DND-41 (cell line): Measurements from ENCODE around the gene SDHA.
"Not testable (repeated sequence)": the region's sequence is repeated elsewhere in the genome, so short reads cannot be mapped to it uniquely, and the experiment has no call there.

Source experiments
- ATAC-seq: fragments of 200-7000 bp; cut with Tn5 transposase; 3 replicates; pipeline ENCODE4 v1.9.1; 2021; ENCODE audit warnings: low read depth; ENCODE audit not compliant: insufficient read depth
- DNase-seq: peaks from one replicate; pipeline ENCODE4 v3.0.0-alpha.2; 2020
- H2AFZ ChIP-seq: 2 replicates; pipeline ENCODE4 v1.6.0; 2012; ENCODE audit warnings: low read depth, low read length
- H3K27ac ChIP-seq: 2 replicates; pipeline ENCODE4 v1.5.1; 2012; ENCODE audit warnings: low read length, inconsistent platforms
- H3K27me3 ChIP-seq: fragments of 200-600 bp; sonication (generic); 2 replicates; pipeline ENCODE4 v1.6.0; 2012; ENCODE audit warnings: low read length, mild to moderate bottlenecking, inconsistent platforms; ENCODE audit not compliant: insufficient read depth, poor library complexity
- H3K36me3 ChIP-seq: 2 replicates; pipeline ENCODE4 v1.5.1; 2012; ENCODE audit warnings: low read length, inconsistent platforms; ENCODE audit not compliant: insufficient read depth
- H3K4me1 ChIP-seq: 2 replicates; pipeline ENCODE4 v1.5.1; 2012; ENCODE audit warnings: mild to moderate bottlenecking, low read length; ENCODE audit not compliant: insufficient read depth
- H3K4me2 ChIP-seq: 2 replicates; pipeline ENCODE4 v1.6.0; 2012; ENCODE audit warnings: mild to moderate bottlenecking, moderate library complexity, low read length, inconsistent platforms; ENCODE audit not compliant: insufficient read depth
- H3K4me3 ChIP-seq, 2 experiments: fragments of 200-600 bp in 1 of 2; shearing (Covaris generic) in 1 of 2; 2 replicates each; pipeline ENCODE4 v1.5.1; 2012 to 2016; ENCODE audit warnings: inconsistent platforms in 2 of 2, low read length in 2 of 2, mild to moderate bottlenecking in 2 of 2, low read depth in 1 of 2, moderate library complexity in 1 of 2
- H3K79me2 ChIP-seq: 2 replicates; pipeline ENCODE4 v1.6.0; 2012; ENCODE audit warnings: low read length, inconsistent platforms; ENCODE audit not compliant: insufficient read depth
- H3K9ac ChIP-seq: 2 replicates; pipeline ENCODE4 v1.6.0; 2012; ENCODE audit warnings: low read depth, mild to moderate bottlenecking, inconsistent platforms, low read length, moderate library complexity
- H3K9me3 ChIP-seq: 2 replicates; pipeline ENCODE4 v1.5.1; 2012; ENCODE audit warnings: low read length, moderate library complexity, mild to moderate bottlenecking, inconsistent platforms; ENCODE audit not compliant: insufficient read depth, severe bottlenecking
- H4K20me1 ChIP-seq: 2 replicates; pipeline ENCODE4 v1.6.0; 2012; ENCODE audit warnings: low read length; ENCODE audit not compliant: insufficient read depth
- CTCF ChIP-seq: IDR thresholded peaks from 2 replicates; pipeline ENCODE4 v1.5.1; 2012; ENCODE audit warnings: borderline replicate concordance, low read length, moderate library complexity, mild to moderate bottlenecking; ENCODE audit not compliant: poor library complexity, severe bottlenecking; ENCODE audit errors: extremely low read depth
- EZH2 ChIP-seq: IDR thresholded peaks from 3 replicates; pipeline ENCODE4 v1.6.1; 2012; ENCODE audit warnings: borderline replicate concordance, low read depth, mild to moderate bottlenecking, moderate library complexity, low read length, inconsistent platforms; ENCODE audit not compliant: severe bottlenecking

Gene SDHA

GRCh38 chr5:218457-219291, 554 bp downstream of the SDHA start:
- H4K20me1 ChIP-seq: peaks cover 34% of the 10 kb centered on the region
- peak overlapping the region; percentile 94 for H3K9ac ChIP-seq
- peaks cover 38% of the 10 kb centered on the region for H3K4me1 ChIP-seq
- no peak for TF ChIP-seq EZH2
- peak; percentile 5 for TF ChIP-seq CTCF
- H3K27me3 ChIP-seq: no peaks in the 10 kb centered on the region
- ATAC-seq: peak; percentile 41
- H3K27ac ChIP-seq: peak overlapping the region; percentile 30
- no peaks in the 10 kb centered on the region for H3K9me3 ChIP-seq
- peak overlapping the region; percentile 68 for H2AFZ ChIP-seq
- peak overlapping the region; percentile 73 for H3K4me2 ChIP-seq
- peak overlapping the region; percentile 88 to 93 for H3K4me3 ChIP-seq
- peaks cover 19% of the 10 kb centered on the region for H3K36me3 ChIP-seq
- peaks cover 84% of the 10 kb centered on the region for H3K79me2 ChIP-seq
- peak; percentile 23 for DNase-seq

- ATAC-seq: peak; percentile 52
- Histone ChIP-seq H3K4me2 (peak overlapping the region; percentile 73), H3K27ac (peak overlapping the region; percentile 30), H3K4me3 (peak overlapping the region; percentile 88 to 93), H3K9me3 (no peaks in the 10 kb centered on the region), H3K27me3 (no peaks in the 10 kb centered on the region), H2AFZ (no peak overlapping the region), H3K9ac (peak overlapping the region; percentile 94), H4K20me1 (peaks cover 42% of the 10 kb centered on the region), H3K36me3 (peaks cover 21% of the 10 kb centered on the region), H3K79me2 (peaks cover 84% of the 10 kb centered on the region), H3K4me1 (peaks cover 36% of the 10 kb centered on the region)
- peak; percentile 45 for DNase-seq
- no peak for TF ChIP-seq EZH2
- TF ChIP-seq CTCF: no peak
These were observed 1.3 kb downstream of the SDHA start for GRCh38 chr5:219460-219863.

GRCh38 chr5:219991-220390, 1.9 kb downstream of the SDHA start:
- H2AFZ ChIP-seq: no peak overlapping the region
- H3K27me3 ChIP-seq: no peaks in the 10 kb centered on the region
- peaks cover 87% of the 10 kb centered on the region for H3K79me2 ChIP-seq
- DNase-seq: no peak
- ATAC-seq: 0 out of 3 replicates have a peak, but pooled peaks have one; percentile 20
- H3K27ac ChIP-seq: peak overlapping the region; percentile 30
- peaks cover 47% of the 10 kb centered on the region for H4K20me1 ChIP-seq
- H3K4me2 ChIP-seq: peak overlapping the region; percentile 73
- H3K36me3 ChIP-seq: peaks cover 26% of the 10 kb centered on the region
- H3K4me3 ChIP-seq: peak overlapping the region; percentile 88 to 93; a peak in 3 of 4 replicates
- no peak for TF ChIP-seq CTCF
- TF ChIP-seq EZH2: no peak
- H3K9ac ChIP-seq: peak overlapping the region; percentile 94
- peaks cover 36% of the 10 kb centered on the region for H3K4me1 ChIP-seq
- no peaks in the 10 kb centered on the region for H3K9me3 ChIP-seq

- not testable (repeated sequence) for DNase-seq, H3K9me3 ChIP-seq, H3K9ac ChIP-seq, ATAC-seq, H3K27me3 ChIP-seq, H2AFZ ChIP-seq, H3K4me3 ChIP-seq, H3K27ac ChIP-seq
- peaks cover 51% of the 10 kb centered on the region for H4K20me1 ChIP-seq
- peaks cover 49% of the 10 kb centered on the region for H3K36me3 ChIP-seq
- peak overlapping the region; percentile 21; the same call in 1 of the 2 replicates for H3K4me2 ChIP-seq
- H3K79me2 ChIP-seq: peaks cover 72% of the 10 kb centered on the region
- peaks cover 25% of the 10 kb centered on the region for H3K4me1 ChIP-seq
These were observed 5.0 kb downstream of the SDHA start for GRCh38 chr5:222951-223715.
